AG09309 (cell line): ENCODE results near the gene SCGB3A2.

Experiments used
- DNase-seq: peaks from one replicate; pipeline ENCODE4 v3.0.0-alpha.2; 2010; ENCODE audit warnings: low read depth
- H3K4me3 ChIP-seq: 2 replicates; pipeline ENCODE4 v1.5.1; 2011; ENCODE audit warnings: mild to moderate bottlenecking, low read depth, low read length, moderate library complexity; ENCODE audit not compliant: control insufficient read depth
- TF ChIP-seq, protein P1 (sequence below): IDR thresholded peaks from 2 replicates; pipeline ENCODE4 v1.5.1; 2011; ENCODE audit warnings: mild to moderate bottlenecking, low read depth, low read length, inconsistent platforms; ENCODE audit not compliant: insufficient read depth, control insufficient read depth; ENCODE audit errors: missing control alignments

The SCGB3A2 gene

DNA sequence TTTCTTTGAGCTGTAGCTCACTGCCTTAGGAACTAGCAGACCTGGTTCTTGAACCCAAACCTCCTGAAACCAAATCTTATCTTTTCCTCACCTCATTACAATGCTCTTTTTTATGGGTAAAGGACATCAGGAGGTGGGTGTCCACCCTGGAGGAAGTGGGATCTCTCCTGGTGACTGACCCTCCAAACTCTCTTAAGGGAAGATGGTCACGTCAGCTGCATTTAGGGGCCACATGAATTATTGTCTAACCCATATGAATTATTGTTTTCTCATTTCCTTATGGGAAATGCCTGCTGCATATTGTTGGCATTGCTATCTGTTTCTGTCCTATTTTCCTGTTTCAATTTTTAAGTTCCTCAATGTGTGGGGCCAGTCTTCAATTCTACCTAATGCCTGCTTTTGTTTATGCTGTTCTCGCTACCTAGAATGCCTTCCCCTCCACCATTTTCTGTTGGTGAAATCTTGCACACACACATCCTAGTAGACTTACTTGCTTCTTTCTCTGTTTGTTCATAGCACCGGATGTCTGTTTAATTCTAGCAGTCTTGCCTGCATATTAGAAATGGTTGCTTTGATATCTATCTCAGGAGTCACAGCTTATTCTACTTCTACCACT is 25.0 kb upstream of the SCGB3A2 start:
- TF ChIP-seq, protein P1, sequence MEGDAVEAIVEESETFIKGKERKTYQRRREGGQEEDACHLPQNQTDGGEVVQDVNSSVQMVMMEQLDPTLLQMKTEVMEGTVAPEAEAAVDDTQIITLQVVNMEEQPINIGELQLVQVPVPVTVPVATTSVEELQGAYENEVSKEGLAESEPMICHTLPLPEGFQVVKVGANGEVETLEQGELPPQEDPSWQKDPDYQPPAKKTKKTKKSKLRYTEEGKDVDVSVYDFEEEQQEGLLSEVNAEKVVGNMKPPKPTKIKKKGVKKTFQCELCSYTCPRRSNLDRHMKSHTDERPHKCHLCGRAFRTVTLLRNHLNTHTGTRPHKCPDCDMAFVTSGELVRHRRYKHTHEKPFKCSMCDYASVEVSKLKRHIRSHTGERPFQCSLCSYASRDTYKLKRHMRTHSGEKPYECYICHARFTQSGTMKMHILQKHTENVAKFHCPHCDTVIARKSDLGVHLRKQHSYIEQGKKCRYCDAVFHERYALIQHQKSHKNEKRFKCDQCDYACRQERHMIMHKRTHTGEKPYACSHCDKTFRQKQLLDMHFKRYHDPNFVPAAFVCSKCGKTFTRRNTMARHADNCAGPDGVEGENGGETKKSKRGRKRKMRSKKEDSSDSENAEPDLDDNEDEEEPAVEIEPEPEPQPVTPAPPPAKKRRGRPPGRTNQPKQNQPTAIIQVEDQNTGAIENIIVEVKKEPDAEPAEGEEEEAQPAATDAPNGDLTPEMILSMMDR: no peak
- H3K4me3 ChIP-seq: no peak overlapping the region
- DNase-seq: no peak

DNA sequence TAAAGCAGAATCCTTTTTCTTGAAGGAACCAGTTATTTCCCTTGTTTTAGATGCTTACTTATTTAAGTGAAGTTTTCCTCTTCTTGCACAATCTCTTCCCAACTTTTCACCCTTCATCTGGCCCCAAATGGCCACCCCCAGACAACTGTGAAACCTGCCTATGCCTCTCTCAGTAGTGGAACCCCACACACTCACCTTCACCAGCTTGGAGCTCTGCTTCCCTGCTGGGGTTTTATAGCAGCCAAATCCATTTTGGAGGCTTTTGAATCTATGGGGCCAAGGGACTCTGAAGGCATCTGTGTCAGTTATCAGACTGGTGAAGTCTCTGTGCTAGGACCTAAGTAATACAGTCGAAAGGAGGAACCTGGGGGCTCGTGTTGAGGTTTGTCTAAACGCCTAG is 24.2 kb upstream of the SCGB3A2 start:
- TF ChIP-seq, protein P1: no peak
- DNase-seq: no peak
- no peak overlapping the region for H3K4me3 ChIP-seq

DNA sequence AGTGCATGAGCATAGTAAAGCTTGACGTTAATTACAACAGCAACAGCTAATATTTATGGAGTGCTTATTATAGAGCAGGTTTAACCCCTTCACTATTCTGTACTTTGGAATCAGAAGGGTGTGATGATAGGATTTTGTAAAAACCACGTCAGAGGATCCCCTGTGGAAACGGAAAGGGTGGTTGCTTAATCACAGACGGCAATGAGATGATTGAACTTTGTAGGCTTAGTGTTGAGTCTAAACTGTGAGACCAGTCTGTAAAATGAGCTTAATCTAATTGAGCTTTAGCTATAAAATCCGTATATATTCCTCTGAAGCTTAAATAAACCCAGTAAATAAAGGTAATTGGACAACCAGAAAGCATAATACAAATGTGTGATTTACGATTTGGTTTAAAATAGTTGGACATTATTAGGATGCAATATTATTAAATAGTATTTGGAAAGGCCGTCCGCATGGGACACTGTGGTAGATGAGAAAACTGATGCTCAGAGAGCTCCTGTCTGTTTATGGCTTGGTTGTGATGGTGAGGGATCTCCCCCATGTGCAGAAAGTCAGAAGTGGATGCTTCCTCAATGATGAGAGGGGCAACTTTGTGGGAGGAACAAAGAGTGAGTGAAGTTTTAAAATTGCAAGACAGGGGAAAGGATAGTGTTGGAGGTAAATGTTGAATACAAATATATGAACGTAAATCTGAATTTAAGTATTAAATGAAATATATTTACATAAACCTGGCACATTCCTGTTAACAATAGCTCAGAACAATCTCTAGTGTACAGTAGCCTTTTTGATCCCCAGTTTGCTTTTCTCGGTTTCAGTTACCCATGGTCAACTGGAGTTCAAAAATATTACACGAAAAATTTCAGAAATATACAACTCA is 23.4 kb upstream of the SCGB3A2 start:
- H3K4me3 ChIP-seq: no peak overlapping the region
- TF ChIP-seq, protein P1: no peak
- DNase-seq: no peak

DNA sequence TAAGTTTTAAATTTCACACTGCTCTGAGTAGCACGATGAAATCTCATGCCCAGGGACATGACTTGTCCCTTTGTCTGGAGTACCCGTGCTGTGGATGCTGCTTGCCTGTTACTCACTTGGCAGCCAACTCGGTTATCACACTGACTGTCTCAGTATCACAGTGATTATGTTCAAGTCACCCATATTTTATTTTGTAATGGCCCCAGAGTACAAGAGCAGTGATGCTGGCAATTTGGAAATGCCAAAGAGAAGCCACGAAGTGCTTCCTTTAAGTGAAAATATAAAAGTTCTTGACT is 22.8 kb upstream of the SCGB3A2 start:
- DNase-seq: no peak
- TF ChIP-seq, protein P1: no peak
- H3K4me3 ChIP-seq: no peak overlapping the region

DNA sequence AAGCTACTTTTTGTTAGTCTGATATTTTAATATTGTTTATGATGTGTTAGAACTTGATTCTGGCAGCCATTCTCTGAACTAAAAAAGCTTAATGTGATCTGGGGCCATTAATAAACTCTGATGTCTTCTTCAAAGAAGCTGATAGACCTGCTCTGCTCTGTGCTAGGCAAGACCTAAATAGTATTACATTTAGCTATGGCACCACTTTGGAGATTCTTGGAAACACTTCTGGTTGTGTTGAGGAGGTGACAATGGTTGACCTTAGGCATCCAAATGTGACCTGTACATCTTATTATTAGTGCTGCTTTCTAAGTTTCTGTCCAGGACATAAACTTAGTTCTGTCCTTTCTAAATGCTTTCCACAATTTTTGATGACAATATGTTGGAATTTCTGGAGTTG is 21.7 kb upstream of the SCGB3A2 start:
- no peak for DNase-seq
- H3K4me3 ChIP-seq: no peak overlapping the region
- TF ChIP-seq, protein P1: no peak

DNA sequence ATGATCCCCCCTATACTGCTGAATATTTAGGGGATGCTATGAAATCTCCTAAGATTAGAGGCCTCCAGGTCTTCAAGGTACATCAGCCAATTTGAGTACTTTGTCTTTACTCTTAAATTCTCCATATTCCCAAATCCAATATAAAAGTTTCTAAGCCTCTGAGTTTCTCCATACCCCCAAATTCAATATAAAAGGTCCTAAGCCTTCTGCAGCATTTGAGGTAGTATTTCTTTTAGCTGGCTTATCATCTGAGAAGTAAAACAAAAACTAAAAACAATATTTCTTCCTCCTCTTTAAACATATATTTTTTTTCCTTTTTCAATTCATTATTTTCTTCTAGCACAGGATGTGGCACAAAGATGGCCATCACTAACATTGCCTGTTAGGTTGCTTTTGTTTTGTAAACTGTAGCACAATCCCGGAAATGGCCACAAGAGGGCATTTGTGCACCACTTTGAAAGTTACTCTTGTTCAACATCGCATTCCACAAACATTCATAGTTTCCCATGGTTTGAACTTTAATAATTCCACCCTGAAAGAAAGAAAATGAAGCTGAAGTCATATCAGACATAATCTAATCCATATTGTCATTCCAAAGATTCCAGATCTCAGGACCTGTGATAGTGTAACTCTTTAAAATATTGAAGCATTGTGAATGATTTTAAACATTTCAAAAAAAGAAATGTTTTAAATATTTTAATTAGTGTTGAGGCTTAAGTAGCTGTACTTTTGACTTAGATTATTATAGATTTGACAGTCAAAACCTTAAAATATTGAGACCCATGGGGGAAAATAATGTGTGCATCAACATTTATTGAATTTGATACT is 21.0 kb upstream of the SCGB3A2 start:
- TF ChIP-seq, protein P1: peak; percentile 80
- peak; percentile 29 for DNase-seq
- no peak overlapping the region for H3K4me3 ChIP-seq
